ENCODE measurements around the gene ROMO1.
"Not testable (repeated sequence)": the region's sequence is repeated elsewhere in the genome, so short reads cannot be mapped to it uniquely, and the experiment has no call there.

ROMO1 gene

DNA sequence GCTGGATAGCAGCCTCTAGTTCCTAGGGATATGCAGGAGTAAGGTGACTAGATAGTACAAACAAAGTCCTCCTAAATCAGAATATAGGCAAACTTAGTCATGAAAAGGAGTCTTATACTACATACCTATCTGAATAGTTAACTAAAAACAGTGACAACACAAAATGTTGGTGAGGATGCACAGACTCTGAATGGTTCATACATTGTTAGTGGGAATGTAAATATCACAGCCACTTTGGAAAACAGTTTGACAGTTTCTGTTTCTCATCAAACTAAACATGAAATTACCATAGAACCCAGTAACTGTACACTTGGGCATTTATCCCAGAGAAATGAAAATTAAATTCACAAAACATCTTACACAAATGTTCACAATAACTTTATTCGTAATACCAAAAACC is 17.2 kb upstream of the ROMO1 start:
- TF ChIP-seq, protein P1, sequence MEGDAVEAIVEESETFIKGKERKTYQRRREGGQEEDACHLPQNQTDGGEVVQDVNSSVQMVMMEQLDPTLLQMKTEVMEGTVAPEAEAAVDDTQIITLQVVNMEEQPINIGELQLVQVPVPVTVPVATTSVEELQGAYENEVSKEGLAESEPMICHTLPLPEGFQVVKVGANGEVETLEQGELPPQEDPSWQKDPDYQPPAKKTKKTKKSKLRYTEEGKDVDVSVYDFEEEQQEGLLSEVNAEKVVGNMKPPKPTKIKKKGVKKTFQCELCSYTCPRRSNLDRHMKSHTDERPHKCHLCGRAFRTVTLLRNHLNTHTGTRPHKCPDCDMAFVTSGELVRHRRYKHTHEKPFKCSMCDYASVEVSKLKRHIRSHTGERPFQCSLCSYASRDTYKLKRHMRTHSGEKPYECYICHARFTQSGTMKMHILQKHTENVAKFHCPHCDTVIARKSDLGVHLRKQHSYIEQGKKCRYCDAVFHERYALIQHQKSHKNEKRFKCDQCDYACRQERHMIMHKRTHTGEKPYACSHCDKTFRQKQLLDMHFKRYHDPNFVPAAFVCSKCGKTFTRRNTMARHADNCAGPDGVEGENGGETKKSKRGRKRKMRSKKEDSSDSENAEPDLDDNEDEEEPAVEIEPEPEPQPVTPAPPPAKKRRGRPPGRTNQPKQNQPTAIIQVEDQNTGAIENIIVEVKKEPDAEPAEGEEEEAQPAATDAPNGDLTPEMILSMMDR (IDR thresholded peaks at IDR 0.05; ENCODE audit: extremely low read depth, missing control alignments): no peak

DNA sequence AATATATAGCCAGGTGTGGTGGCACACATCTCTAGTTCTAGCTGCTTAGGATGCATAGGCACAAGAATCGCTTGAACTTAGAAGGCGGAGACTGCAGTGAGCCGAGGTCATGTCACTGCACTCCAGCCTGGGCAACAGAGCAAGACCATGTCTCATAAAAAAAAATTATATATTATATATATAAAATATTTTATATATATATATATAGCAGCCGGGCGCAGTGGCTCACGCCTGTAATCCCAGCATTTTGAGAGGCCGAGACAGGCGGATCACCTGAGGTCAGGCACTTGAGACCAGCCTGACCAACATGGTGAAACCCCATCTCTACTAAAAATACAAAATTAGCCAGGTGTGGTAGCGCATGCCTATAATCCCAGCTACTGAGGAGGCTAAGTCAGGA is 13.8 kb upstream of the ROMO1 start:
- DNase-seq (ENCODE audit: low spot score): not testable (repeated sequence)

More for the DNA sequence above, 17.2 kb upstream of the ROMO1 start:
- no peak for DNase-seq (ENCODE audit: low spot score)

DNA sequence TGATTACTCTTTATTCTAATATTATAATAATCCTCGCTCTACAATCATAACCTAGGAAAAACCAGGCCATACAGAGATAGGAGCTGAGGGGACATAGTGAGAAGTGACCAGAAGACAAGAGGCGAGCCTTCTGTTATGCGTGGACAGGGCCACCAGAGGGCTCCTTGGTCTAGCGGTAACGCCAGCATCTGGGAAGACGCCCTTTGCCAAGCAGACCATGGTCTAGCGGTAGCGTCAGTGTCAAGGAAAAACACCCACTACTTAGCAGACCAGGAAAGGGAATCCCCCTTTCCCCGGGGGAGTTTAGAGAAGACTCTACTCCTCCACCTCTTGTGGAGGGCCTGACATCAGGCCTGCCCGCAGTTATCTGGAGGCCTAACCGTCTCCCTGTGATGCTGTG is 12.3 kb upstream of the ROMO1 start:
- not testable (repeated sequence) for DNase-seq (ENCODE audit: low spot score)

DNA sequence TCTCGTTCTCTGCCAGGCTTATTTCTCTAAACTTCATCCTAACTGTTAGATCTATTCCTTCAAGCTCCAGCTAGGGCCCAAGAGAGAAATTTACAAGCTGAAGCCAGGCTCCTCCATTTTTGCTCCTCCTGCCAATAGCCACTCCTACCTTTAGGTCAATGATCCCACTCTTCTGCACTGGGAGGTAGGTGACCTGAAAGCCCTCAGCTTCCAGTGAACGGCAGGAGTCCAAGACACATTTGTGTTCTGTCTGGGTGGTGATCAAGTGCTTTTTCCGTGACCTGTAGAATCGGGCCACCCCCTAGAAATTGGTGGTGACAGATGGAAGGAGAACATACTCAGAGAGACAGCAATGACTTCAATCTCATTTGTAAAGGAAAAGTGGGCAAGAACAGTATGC is 8.9 kb upstream of the ROMO1 start:
- DNase-seq (ENCODE audit: low spot score): no peak
- TF ChIP-seq, protein P1 (IDR thresholded peaks at IDR 0.05; ENCODE audit: extremely low read depth, missing control alignments): no peak

DNA sequence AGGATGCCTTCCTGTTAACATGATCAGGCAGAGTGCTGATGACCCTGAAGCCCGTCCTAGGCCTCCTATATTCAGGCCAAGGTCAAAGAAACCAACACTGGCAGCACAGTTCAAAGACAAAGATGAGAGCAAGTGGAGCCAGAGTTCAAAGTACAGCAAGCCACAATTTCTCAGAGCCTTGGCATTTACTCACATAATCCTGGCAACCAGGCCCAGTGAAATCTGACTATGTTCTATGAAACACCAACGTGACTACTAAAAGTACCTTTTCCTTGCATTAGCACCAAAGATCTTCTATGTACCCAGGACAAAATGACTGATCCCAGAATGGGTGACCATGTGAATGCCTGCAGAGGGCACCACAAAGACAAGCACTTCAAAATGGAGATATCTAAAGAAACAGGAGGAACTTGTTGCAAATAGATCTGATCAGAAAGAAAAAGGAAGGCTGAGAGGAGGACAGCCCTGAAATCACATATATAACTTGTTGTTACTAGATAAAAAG is 3.9 kb upstream of the ROMO1 start:
- TF ChIP-seq, protein P1 (IDR thresholded peaks at IDR 0.05; ENCODE audit: extremely low read depth, missing control alignments): no peak
- DNase-seq (ENCODE audit: low spot score): no peak

DNA sequence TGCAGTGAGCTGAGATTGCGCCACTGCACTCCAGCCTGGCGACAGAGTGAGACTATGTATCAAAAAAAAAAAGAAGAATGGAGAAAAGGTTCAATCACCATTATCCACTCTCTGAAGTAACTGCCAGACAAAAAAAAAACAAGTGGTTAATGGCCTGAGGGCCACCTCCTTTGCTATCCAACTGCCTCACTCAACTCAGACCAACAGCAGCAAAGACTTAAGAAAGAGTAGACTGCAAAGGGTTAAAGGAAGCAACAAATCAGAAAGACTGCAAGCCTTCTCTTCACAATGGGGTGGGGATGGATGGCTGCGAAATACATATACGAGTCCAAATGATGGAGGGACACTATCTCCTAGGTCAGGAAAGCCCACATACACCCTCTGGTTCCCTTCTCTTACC is 3.2 kb upstream of the ROMO1 start:
- TF ChIP-seq, protein P1 (IDR thresholded peaks at IDR 0.05; ENCODE audit: extremely low read depth, missing control alignments): no peak
- DNase-seq (ENCODE audit: low spot score): no peak

DNA sequence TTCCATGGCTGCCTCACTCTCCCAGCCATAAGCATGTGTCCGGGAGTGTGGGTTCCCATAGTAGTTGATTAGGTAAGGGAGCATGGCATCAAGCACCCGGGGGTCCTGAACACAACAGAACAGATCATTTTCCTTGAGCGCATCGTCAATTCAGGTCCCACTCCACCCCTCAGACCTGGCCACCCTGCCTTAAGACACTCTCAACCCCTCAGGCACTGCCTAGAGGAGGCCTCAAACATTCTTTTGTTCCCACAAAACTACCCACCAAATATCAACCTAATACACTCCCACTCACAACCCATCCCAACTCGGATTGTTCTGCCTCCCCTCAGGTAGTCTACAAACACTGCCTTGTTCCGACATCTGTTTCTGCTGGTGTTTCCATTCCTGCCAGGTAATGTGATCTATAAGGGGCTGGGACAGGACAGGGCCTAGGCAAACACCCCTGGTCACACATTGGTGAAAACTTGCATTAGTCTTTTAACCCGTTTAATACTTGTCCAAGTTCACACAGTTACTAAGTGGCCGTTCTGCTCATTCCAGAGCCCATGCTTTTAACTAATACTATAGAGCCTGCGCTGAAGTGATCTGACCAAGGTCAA is 1.4 kb upstream of the ROMO1 start:
- no peak for DNase-seq (ENCODE audit: low spot score)
- TF ChIP-seq, protein P1 (IDR thresholded peaks at IDR 0.05; ENCODE audit: extremely low read depth, missing control alignments): no peak

DNA sequence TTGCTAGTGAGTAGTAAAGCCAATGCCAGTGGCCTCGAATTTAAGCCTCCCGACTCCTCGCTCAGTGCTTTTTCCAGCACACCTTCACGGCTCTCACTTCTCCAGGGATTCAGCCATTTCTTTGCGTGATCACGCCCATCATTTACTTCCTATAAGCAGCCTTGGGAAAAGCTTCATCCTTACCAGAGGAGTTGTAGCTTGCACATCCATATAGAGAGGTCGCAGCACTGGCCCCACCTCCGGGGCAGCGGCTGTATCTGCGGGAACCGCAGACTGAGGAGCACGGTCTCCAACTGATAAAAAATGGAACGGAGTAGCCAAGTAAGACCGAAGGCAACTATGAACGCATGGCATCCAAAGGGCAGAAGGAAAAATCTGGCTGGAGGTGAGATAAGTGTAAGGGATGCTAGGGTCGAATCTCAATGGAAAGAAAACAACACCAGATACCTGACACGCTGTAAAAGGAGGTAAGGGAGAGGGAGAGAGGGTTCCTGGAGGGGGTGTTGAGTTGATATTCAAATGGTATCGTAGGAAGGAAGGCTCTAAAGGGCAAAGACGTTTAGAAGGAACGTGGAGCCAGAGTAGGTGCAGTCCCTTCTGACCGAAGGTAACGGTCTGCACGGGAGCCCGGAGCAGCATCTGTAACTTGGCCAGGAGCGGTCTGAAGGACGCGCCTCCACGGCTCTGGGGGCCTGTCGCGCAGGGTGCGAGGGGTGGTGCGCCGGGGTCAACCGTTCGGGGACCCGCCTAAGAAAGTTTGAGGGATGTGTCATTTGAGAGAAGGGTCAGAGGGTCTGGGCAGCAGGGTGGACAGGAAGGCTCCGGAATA is 693 bp upstream of the ROMO1 start:
- TF ChIP-seq, protein P1 (IDR thresholded peaks at IDR 0.05; ENCODE audit: extremely low read depth, missing control alignments): no peak
- no peak for DNase-seq (ENCODE audit: low spot score)
